GM12878 (cell line): ENCODE results near the gene TNIP1.

Experiments
- ATF2 ChIP-seq: IDR thresholded peaks from 2 replicates; pipeline ENCODE4 v1.6.1; 2012; ENCODE audit warnings: low read length, inconsistent platforms
- CEBPB ChIP-seq, 2 experiments: fragments of 150-350 bp in 1 of 2; IDR thresholded peaks; 2 replicates each; pipeline ENCODE4 v1.6.1; 2012 to 2014; ENCODE audit warnings: low read depth in 2 of 2, low read length in 2 of 2, borderline replicate concordance in 1 of 2, inconsistent platforms in 1 of 2
- CHD4 ChIP-seq: fragments of 200-600 bp; sonication (generic); IDR thresholded peaks from 2 replicates; pipeline ENCODE4 v1.6.1; 2016; ENCODE audit warnings: mild to moderate bottlenecking
- CTCF ChIP-seq, 3 experiments: IDR thresholded peaks in 2 of 3; conservative IDR thresholded peaks in 1 of 3; 2 replicates each; pipeline ENCODE4 v1.5.1; 2011; ENCODE audit warnings: low read depth in 3 of 3, low read length in 3 of 3, mild to moderate bottlenecking in 3 of 3, control low read depth in 2 of 3, moderate library complexity in 2 of 3, inconsistent platforms in 1 of 3, mixed read lengths in 1 of 3; ENCODE audit not compliant: control insufficient read depth in 2 of 3, insufficient read depth in 1 of 3; ENCODE audit errors: extremely low read depth in 1 of 3
- EZH2 ChIP-seq: IDR thresholded peaks from 2 replicates; pipeline ENCODE4 v1.6.1; 2012; ENCODE audit warnings: low read depth, mild to moderate bottlenecking, control low read depth, inconsistent platforms, low read length, borderline replicate concordance; ENCODE audit not compliant: control insufficient read depth
- FOXM1 ChIP-seq: IDR thresholded peaks from 2 replicates; pipeline ENCODE4 v1.6.1; 2012; ENCODE audit warnings: low read depth, mild to moderate bottlenecking, inconsistent platforms, low read length, moderate library complexity
- GABPA ChIP-seq: IDR thresholded peaks from 2 replicates; pipeline ENCODE4 v1.6.1; 2014; ENCODE audit warnings: antibody characterized with exemption, low read depth, mild to moderate bottlenecking, inconsistent platforms
- SP1 ChIP-seq: IDR thresholded peaks from one replicate; pipeline ENCODE4 v1.6.1; 2011; ENCODE audit warnings: low read depth, low read length
- SREBF1 ChIP-seq: IDR thresholded peaks from 2 replicates; pipeline ENCODE4 v1.6.1; 2012; ENCODE audit warnings: mild to moderate bottlenecking, low read length
- USF2 ChIP-seq: IDR thresholded peaks from 2 replicates; pipeline ENCODE4 v1.6.1; 2011; ENCODE audit warnings: low read depth, low read length, improper control_type of control experiment, borderline replicate concordance
- ZZZ3 ChIP-seq: IDR thresholded peaks from 2 replicates; pipeline ENCODE4 v1.6.1; 2011; ENCODE audit warnings: low read depth; ENCODE audit not compliant: control insufficient read depth, insufficient read length

GRCh38 chr5:151038412-151038745, 42.5 kb downstream of the TNIP1 start:
- TF ChIP-seq CTCF (IDR thresholded peaks at IDR 0.05 in 2 of 3, conservative IDR thresholded peaks at IDR 0.05 in 1 of 3; ENCODE audit: control insufficient read depth in 2 of 3, extremely low read depth in 1 of 3, insufficient read depth in 1 of 3, low read depth in 3 of 3, low read length in 3 of 3), result no peak
- TF ChIP-seq SP1, result no peak
- no peak for TF ChIP-seq GABPA
- no peak for TF ChIP-seq USF2
- TF ChIP-seq SREBF1, result no peak
- no peak for TF ChIP-seq FOXM1
- no peak for TF ChIP-seq ZZZ3
- TF ChIP-seq CEBPB (IDR thresholded peaks at IDR 0.05; ENCODE audit: borderline replicate concordance in 1 of 2, low read depth in 2 of 2, low read length in 2 of 2), result no peak
- no peak for TF ChIP-seq ATF2
- TF ChIP-seq CHD4, result no peak
- TF ChIP-seq EZH2, result no peak
